GM23338 (cell line): ENCODE measurements around the gene ARFIP2. TPM values are rescaled to one million over a fixed set of nuclear protein-coding genes. Genes with fewer than 3 reads are reported as not detected.

Source experiments
- ATAC-seq: fragments of 200-7000 bp; cut with Tn5 transposase; 3 replicates; pipeline ENCODE4 v1.9.1; 2020
- DNase-seq: peaks from one replicate; pipeline ENCODE4 v3.0.0-alpha.2; 2015; ENCODE audit warnings: low spot score
- H2AFZ ChIP-seq: fragments of 200-600 bp; sonication (generic); 2 replicates; pipeline ENCODE4 v1.8.0; 2016; ENCODE audit warnings: antibody characterized with exemption, mild to moderate bottlenecking, moderate library complexity
- H3F3A ChIP-seq: fragments of 200-600 bp; sonication (generic); replicated peaks from 2 replicates; pipeline ENCODE4 v1.8.0; 2017; ENCODE audit warnings: antibody characterized with exemption, mixed run types, low read depth
- H3K27ac ChIP-seq: fragments of 200-600 bp; sonication (generic); 2 replicates; pipeline ENCODE4 v1.6.1; 2016; ENCODE audit warnings: low read depth
- H3K27me3 ChIP-seq: fragments of 200-600 bp; sonication (generic); 2 replicates; pipeline ENCODE4 v1.8.0; 2016; ENCODE audit warnings: mild to moderate bottlenecking, mixed run types, moderate library complexity; ENCODE audit not compliant: insufficient read depth
- H3K36me3 ChIP-seq: fragments of 200-600 bp; sonication (generic); 2 replicates; pipeline ENCODE4 v1.8.0; 2016; ENCODE audit warnings: mild to moderate bottlenecking; ENCODE audit not compliant: insufficient read depth
- H3K4me1 ChIP-seq: fragments of 200-600 bp; sonication (generic); 2 replicates; pipeline ENCODE4 v1.8.0; 2016; ENCODE audit warnings: mild to moderate bottlenecking, moderate library complexity; ENCODE audit not compliant: insufficient read depth
- H3K4me2 ChIP-seq: fragments of 200-600 bp; sonication (generic); 2 replicates; pipeline ENCODE4 v1.7.1; 2017; ENCODE audit warnings: mixed run types
- H3K4me3 ChIP-seq: fragments of 200-600 bp; sonication (generic); 2 replicates; pipeline ENCODE4 v1.6.1; 2016; ENCODE audit warnings: mixed run types
- H3K79me2 ChIP-seq: fragments of 200-600 bp; sonication (generic); replicated peaks from 2 replicates; pipeline ENCODE4 v1.8.0; 2017; ENCODE audit warnings: mild to moderate bottlenecking; ENCODE audit not compliant: insufficient read depth
- H3K9me2 ChIP-seq: fragments of 200-600 bp; sonication (generic); 2 replicates; pipeline ENCODE4 v1.8.0; 2017; ENCODE audit not compliant: insufficient read depth
- H4K20me1 ChIP-seq: fragments of 200-600 bp; sonication (generic); replicated peaks from 2 replicates; pipeline ENCODE4 v1.8.0; 2017; ENCODE audit warnings: mild to moderate bottlenecking; ENCODE audit not compliant: insufficient read depth
- H3K27ac Mint-ChIP-seq: 2 replicates; pipeline ENCODE4 v1.8.0; 2020; ENCODE audit warnings: inconsistent platforms, mild to moderate bottlenecking, moderate library complexity, mixed read lengths
- H3K27me3 Mint-ChIP-seq: 3 replicates; pipeline ENCODE4 v1.8.0; 2022; ENCODE audit warnings: low read depth, mild to moderate bottlenecking, moderate library complexity, mixed read lengths, inconsistent platforms; ENCODE audit not compliant: insufficient read depth, poor library complexity
- H3K36me3 Mint-ChIP-seq: 3 replicates; pipeline ENCODE4 v1.8.0; 2021; ENCODE audit warnings: low read depth, mild to moderate bottlenecking, inconsistent platforms, moderate library complexity, mixed read lengths
- H3K4me1 Mint-ChIP-seq: 3 replicates; pipeline ENCODE4 v1.8.0; 2020; ENCODE audit warnings: mild to moderate bottlenecking, inconsistent platforms, mixed read lengths
- H3K4me3 Mint-ChIP-seq: 3 replicates; pipeline ENCODE4 v1.8.0; 2021; ENCODE audit warnings: moderate library complexity, mild to moderate bottlenecking, inconsistent platforms, mixed read lengths
- H3K9me3 Mint-ChIP-seq: 3 replicates; pipeline ENCODE4 v1.8.0; 2020; ENCODE audit warnings: moderate library complexity, mild to moderate bottlenecking, inconsistent platforms, mixed read lengths
- JUNB ChIP-seq: IDR thresholded peaks from one replicate; pipeline ENCODE4 v1.6.1; 2016; ENCODE audit warnings: antibody characterized with exemption; ENCODE audit not compliant: unreplicated experiment
- POLR2AphosphoS5 ChIP-seq: IDR thresholded peaks from 2 replicates; pipeline ENCODE4 v1.6.1; 2016; ENCODE audit warnings: antibody characterized with exemption, low read depth
- STAT1 ChIP-seq: IDR thresholded peaks from one replicate; pipeline ENCODE4 v1.6.1; 2016; ENCODE audit warnings: antibody characterized with exemption; ENCODE audit not compliant: unreplicated experiment
- ZNF114 ChIP-seq: fragments of 250-450 bp; sonication (Bioruptor Pico); IDR thresholded peaks from 2 replicates; pipeline ENCODE4 v1.5.0; 2020; ENCODE audit warnings: mild to moderate bottlenecking, moderate library complexity
- polyA plus RNA-seq: library from polyadenylated mRNA; unstranded; fragments of >200 nt; fragmentation: Nextera tagmentation; extraction: Ambion mirVana; gene quantifications from 2 replicates; pipeline ENCODE4 v1.2.1, GENCODE V29; 2016
- total RNA-seq: library from RNA; depleted of rRNA; stranded (reverse); fragments of >200 nt; shearing (Covaris generic); gene quantifications from 2 replicates; pipeline ENCODE4 v1.2.3, GENCODE V29; 2014
- TF ChIP-seq, protein P1 (sequence below): IDR thresholded peaks from 2 replicates; pipeline ENCODE4 v1.6.1; 2016; ENCODE audit warnings: antibody characterized with exemption
- TF ChIP-seq, protein P2 (sequence below): fragments of 250-450 bp; sonication (Bioruptor Pico); IDR thresholded peaks from 2 replicates; pipeline ENCODE4 v1.5.0; 2020; ENCODE audit warnings: mild to moderate bottlenecking, moderate library complexity

The ARFIP2 gene
- total and polyA plus RNA-seq, 2 experiments from 2014 or later = 35.4 to 61.5 TPM

DNA sequence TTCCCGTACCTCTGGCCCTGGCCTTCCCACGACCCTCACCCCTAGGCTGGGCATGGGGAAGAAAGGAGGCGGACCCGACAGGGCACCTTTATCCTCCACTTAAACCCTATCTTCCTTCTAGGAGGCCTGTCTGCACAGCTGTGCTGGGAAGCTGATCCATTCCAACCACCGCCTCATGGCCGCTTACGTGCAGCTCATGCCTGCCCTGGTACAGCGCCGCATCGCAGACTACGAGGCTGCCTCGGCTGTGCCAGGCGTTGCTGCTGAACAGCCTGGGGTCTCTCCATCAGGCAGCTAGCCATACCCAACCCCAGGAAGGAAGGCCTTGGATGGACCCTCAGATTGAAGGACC lies 769 bp upstream of the ARFIP2 start:
- Histone ChIP-seq H3K27me3 (no peaks in the 10 kb centered on the region), H3K36me3 (peaks cover 40% of the 10 kb centered on the region), H3K9me2 (no peaks in the 10 kb centered on the region), H4K20me1 (peaks cover 14% of the 10 kb centered on the region), H3K27ac (peak overlapping the region; percentile 93), H3K4me3 (peak overlapping the region; percentile 95), H3K4me1 (0 out of 2 replicates have a peak, but pooled peaks cover 6% of the 10 kb centered on the region), H2AFZ (peak overlapping the region; percentile 44; the same call in 1 of the 2 replicates), H3F3A (peaks cover 13% of the 10 kb centered on the region; the same call in 1 of the 2 replicates), H3K4me2 (peak overlapping the region; percentile 97), H3K79me2 (peaks cover 49% of the 10 kb centered on the region)
- DNase-seq (no peak), ATAC-seq (peak; percentile 14)
- H3K27me3 Mint-ChIP-seq = peaks cover 9% of the 10 kb centered on the region
- TF ChIP-seq JUNB = no peak
- TF ChIP-seq, protein P1, sequence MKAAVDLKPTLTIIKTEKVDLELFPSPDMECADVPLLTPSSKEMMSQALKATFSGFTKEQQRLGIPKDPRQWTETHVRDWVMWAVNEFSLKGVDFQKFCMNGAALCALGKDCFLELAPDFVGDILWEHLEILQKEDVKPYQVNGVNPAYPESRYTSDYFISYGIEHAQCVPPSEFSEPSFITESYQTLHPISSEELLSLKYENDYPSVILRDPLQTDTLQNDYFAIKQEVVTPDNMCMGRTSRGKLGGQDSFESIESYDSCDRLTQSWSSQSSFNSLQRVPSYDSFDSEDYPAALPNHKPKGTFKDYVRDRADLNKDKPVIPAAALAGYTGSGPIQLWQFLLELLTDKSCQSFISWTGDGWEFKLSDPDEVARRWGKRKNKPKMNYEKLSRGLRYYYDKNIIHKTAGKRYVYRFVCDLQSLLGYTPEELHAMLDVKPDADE = no peak
- no peak for TF ChIP-seq STAT1
- no peak for TF ChIP-seq POLR2AphosphoS5
- TF ChIP-seq, protein P2, sequence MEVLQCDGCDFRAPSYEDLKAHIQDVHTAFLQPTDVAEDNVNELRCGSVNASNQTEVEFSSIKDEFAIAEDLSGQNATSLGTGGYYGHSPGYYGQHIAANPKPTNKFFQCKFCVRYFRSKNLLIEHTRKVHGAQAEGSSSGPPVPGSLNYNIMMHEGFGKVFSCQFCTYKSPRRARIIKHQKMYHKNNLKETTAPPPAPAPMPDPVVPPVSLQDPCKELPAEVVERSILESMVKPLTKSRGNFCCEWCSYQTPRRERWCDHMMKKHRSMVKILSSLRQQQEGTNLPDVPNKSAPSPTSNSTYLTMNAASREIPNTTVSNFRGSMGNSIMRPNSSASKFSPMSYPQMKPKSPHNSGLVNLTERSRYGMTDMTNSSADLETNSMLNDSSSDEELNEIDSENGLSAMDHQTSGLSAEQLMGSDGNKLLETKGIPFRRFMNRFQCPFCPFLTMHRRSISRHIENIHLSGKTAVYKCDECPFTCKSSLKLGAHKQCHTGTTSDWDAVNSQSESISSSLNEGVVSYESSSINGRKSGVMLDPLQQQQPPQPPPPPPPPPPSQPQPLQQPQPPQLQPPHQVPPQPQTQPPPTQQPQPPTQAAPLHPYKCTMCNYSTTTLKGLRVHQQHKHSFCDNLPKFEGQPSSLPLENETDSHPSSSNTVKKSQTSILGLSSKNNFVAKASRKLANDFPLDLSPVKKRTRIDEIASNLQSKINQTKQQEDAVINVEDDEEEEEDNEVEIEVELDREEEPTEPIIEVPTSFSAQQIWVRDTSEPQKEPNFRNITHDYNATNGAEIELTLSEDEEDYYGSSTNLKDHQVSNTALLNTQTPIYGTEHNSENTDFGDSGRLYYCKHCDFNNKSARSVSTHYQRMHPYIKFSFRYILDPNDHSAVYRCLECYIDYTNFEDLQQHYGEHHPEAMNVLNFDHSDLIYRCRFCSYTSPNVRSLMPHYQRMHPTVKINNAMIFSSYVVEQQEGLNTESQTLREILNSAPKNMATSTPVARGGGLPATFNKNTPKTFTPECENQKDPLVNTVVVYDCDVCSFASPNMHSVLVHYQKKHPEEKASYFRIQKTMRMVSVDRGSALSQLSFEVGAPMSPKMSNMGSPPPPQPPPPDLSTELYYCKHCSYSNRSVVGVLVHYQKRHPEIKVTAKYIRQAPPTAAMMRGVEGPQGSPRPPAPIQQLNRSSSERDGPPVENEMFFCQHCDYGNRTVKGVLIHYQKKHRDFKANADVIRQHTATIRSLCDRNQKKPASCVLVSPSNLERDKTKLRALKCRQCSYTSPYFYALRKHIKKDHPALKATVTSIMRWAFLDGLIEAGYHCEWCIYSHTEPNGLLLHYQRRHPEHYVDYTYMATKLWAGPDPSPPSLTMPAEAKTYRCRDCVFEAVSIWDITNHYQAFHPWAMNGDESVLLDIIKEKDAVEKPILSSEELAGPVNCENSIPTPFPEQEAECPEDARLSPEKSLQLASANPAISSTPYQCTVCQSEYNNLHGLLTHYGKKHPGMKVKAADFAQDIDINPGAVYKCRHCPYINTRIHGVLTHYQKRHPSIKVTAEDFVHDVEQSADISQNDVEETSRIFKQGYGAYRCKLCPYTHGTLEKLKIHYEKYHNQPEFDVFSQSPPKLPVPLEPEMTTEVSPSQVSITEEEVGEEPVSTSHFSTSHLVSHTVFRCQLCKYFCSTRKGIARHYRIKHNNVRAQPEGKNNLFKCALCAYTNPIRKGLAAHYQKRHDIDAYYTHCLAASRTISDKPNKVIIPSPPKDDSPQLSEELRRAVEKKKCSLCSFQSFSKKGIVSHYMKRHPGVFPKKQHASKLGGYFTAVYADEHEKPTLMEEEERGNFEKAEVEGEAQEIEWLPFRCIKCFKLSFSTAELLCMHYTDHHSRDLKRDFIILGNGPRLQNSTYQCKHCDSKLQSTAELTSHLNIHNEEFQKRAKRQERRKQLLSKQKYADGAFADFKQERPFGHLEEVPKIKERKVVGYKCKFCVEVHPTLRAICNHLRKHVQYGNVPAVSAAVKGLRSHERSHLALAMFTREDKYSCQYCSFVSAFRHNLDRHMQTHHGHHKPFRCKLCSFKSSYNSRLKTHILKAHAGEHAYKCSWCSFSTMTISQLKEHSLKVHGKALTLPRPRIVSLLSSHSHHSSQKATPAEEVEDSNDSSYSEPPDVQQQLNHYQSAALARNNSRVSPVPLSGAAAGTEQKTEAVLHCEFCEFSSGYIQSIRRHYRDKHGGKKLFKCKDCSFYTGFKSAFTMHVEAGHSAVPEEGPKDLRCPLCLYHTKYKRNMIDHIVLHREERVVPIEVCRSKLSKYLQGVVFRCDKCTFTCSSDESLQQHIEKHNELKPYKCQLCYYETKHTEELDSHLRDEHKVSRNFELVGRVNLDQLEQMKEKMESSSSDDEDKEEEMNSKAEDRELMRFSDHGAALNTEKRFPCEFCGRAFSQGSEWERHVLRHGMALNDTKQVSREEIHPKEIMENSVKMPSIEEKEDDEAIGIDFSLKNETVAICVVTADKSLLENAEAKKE (CRISPR knock-in tag) = no peak
- no peak for TF ChIP-seq ZNF114
- peaks cover 45% of the 10 kb centered on the region for H3K36me3 Mint-ChIP-seq
- H3K9me3 Mint-ChIP-seq = no peaks in the 10 kb centered on the region; the same call in 2 of the 3 replicates
- H3K4me1 Mint-ChIP-seq = peaks cover 12% of the 10 kb centered on the region
- peak overlapping the region; percentile 99 for H3K27ac Mint-ChIP-seq
- H3K4me3 Mint-ChIP-seq = peak overlapping the region; percentile 99
